ENCODE results near the gene ABCA4.
A peak's percentile ranks its signal among the peaks of the same experiment; 100 is the strongest.

Gene ABCA4

DNA sequence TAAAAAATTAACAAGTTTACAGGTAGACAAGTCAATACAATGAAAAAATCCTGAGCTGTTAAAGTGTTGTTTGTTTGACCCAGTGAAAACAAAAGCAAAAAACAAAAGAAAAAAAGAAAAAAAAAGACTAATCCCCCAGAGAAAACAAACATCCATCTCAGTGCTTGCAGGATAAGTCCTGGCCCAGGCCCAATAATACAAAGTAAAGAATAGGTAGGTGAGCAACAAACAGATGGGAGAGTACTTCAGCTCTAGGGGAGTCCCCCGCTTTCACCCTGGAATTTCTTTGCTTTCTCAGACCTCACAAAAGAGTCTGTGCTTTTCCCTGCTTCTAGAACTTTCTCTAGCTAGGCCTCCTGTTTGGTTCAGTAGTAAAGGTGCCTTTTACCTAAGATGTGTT lies 70.3 kb downstream of the ABCA4 start:
- no peak for TF ChIP-seq POLR2A (IDR thresholded peaks at IDR 0.05; ENCODE audit: low read length)
- TF ChIP-seq GATA1 (IDR thresholded peaks at IDR 0.05; ENCODE audit: low read depth, low read length), result no peak
- DNase-seq, result no peak

DNA sequence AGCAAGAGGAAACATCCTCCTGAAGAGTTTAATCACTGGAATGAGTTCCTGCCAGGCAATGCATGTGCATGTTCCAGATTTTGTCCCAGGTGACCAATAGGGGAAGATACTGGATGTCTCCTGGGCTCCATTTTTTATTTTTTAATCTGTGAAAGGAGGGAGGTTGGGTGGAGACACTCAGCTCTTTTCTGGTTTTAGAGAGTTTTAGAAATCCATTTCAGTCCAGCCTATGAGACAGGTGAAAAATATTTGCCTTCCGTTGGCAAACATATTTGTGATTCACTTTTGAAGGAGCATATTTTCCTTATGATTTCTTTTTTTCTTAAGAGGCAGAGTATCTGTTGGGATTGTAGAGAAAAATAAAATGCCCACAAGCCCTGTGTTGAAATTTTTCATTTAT lies 70.7 kb downstream of the ABCA4 start:
- no peak for DNase-seq
- TF ChIP-seq GATA1 (IDR thresholded peaks at IDR 0.05; ENCODE audit: low read depth, low read length), result no peak
- no peak for TF ChIP-seq POLR2A (IDR thresholded peaks at IDR 0.05; ENCODE audit: low read length)

DNA sequence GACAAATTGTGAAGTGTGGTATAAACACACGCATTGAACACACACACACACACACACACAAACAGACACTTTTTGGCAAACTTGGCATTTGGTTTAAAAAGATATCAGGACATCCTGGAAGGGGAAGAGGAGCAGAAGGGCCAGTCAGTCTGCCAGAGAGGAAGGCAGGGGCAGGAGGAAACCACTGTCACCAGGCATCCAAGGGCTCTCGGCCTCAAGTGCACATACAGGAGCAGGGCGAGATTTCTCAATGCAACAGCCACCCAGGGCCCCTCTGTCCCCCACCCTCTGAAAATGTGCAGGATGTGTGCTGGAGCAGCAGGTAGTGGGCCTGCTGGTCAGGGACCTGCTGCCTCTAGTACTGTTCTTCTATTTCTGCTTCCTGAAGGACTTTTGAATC lies 71.2 kb downstream of the ABCA4 start:
- TF ChIP-seq GATA1 (IDR thresholded peaks at IDR 0.05; ENCODE audit: low read depth, low read length) (no peak), POLR2A (IDR thresholded peaks at IDR 0.05; ENCODE audit: low read length) (no peak)
- DNase-seq, result no peak

DNA sequence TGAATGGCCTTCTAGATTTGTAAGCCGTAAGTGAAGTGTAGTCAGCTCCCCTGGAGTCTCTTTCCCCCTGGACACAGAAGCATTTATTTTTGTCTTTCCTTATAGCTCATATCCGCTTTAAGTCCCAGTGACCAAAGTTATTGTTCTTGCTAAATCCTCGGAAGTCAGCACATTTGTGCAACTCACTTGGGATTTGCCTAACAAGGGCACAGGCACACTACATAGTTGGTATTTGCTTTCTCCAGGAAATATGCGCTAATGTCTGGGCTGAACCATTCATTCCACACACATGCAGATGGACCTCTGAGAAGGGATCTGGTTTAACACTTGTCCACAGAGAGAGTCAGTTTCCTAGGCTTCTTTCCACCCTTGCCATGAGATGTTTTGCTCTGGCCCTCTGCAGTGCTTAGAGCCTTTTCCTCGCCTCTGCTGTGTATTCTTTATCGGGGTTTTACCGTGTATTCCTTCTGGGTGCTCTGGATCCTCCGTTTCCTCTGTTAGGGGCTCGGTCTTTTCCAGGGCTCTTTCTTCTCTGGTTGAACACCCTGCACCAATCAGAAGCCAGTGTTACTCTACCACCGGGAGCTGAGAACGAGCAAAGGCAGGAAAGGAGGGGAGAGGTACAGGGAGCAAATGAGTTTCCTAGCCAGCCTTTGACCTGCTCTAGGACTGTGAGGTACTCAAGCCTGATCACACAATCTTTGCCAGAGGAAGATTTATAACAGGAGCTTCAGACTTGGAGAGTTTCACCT lies 72.4 kb downstream of the ABCA4 start:
- no peak for TF ChIP-seq GATA1 (IDR thresholded peaks at IDR 0.05; ENCODE audit: low read depth, low read length)
- TF ChIP-seq POLR2A (IDR thresholded peaks at IDR 0.05; ENCODE audit: low read length), result no peak
- no peak for DNase-seq

DNA sequence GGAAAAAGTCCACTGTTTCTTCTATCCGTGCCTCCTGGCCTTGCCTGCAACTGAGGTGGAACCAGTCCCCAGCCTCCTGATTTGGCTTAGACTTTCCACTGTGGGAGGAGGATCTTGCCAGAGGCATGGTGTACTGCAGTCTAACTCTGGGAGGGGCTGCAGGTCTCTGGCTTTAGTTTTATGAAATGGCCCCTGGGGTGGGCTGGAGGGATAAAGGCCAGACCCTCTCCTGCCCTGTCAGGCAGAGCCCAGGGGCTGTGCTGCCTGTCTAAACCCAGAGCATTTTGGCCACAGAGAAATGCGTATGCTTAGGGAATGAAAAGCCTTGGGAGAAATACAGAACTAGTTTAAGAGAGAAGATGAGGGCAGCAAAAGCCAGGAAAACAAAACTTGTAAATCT lies 73.0 kb downstream of the ABCA4 start:
- TF ChIP-seq POLR2A (IDR thresholded peaks at IDR 0.05; ENCODE audit: low read length) (no peak), GATA1 (IDR thresholded peaks at IDR 0.05; ENCODE audit: low read depth, low read length) (no peak)
- no peak for DNase-seq

DNA sequence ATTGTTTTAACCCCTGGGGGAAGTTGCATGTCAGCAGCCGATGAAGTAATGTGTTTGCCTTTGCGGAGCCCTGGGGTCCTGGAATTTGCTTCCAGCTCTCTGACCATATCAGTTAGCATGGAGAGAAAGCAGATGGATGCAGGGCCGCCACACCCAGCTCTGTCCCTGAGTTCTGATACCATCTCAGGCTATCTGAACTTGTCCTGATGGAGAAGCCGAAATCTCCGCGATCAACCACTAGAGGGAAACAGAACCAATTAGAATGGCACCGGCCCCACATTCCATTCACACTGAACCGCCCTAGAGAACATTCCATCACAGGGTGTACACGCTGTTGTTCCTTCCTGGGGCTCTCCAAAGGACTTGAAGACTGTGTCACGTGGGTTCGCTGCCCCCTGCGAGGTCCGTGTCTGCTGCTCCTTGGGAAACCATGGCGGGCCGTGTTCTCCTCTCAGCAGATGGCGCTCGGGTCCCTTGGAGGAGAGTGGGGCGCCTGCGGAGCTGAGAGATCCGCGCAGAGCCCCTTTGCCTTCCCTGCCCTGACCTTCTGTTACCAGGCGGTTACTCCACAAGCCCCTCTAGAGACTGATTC lies 75.4 kb downstream of the ABCA4 start:
- peak; percentile 66 to 67 for DNase-seq
- no peak for TF ChIP-seq GATA1 (IDR thresholded peaks at IDR 0.05; ENCODE audit: low read depth, low read length)
- TF ChIP-seq POLR2A (IDR thresholded peaks at IDR 0.05; ENCODE audit: low read length), result no peak

DNA sequence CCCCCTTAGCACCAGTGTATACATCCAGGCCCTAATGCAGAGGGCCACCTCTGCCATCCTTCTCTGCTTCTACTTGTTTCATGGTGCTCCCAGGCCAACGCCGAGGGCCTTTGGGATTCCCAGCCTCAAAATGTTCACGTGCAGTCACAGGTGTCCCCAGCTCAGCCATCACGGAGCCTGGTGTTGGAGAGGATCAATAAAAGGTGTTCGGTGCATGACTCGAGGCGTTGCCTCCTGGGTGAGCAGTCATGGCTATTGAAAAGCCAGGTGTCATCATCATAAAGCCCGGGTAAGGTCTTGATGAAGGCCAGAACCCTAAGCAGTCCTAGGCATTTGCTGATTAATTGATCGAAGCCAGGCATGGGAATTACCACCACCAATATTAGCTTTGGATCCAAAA lies 76.1 kb downstream of the ABCA4 start:
- no peak for DNase-seq
- TF ChIP-seq POLR2A (IDR thresholded peaks at IDR 0.05; ENCODE audit: low read length), result no peak
- no peak for TF ChIP-seq GATA1 (IDR thresholded peaks at IDR 0.05; ENCODE audit: low read depth, low read length)

DNA sequence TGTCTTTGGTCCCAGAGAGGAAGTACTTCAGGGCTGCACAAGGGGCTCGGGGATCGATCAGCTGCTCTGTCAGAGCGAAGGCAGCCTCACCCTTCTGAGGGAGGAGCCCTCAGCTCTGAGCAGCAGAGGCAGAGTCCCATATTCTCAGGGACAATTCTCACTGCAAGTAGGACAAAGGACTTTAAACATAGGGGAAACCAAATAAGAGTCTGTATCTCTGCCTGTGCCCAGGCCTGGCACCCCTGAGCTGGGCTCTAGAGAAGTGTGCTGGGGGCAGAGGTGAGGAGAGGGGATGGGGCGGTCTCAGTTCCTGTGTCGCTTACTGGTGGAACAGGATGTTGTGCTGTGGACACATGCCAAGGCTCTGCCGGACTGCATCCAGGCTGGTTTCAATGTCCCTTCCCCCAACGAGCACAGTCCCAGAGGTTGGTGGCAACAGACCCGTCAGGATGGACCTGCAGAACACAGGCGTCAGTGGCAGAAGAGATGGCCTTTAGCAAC lies 76.6 kb downstream of the ABCA4 start:
- TF ChIP-seq GATA1 (IDR thresholded peaks at IDR 0.05; ENCODE audit: low read depth, low read length) (no peak), POLR2A (IDR thresholded peaks at IDR 0.05; ENCODE audit: low read length) (no peak)
- peak; percentile 52 to 57 for DNase-seq

DNA sequence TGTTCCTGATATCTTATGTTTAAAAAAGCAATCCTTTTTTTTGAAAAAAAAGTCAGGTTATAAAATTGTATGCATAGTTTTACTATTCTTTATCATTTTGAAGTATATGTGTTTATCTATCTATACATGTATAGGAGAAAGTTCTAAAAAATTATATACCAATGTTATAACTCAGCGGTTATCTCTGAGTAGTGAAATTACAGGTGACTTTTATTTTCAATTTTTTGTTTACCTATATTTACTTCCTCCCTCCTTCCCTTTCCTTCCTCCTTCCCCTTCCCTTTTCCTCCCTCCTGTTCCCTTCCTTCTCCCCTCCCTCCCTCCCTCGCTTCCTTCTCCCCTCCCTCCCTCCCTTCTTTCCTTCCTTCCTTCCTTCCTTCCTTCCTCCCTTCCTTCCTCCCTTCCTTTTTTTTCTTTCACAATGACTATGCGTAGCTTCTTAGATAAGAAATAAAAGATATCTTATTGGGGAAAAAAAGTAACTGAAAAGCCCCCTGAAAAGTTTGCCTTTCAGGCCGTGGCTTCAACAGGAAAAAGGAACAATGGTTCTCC lies 77.1 kb downstream of the ABCA4 start:
- no peak for TF ChIP-seq GATA1 (IDR thresholded peaks at IDR 0.05; ENCODE audit: low read depth, low read length)
- TF ChIP-seq POLR2A (IDR thresholded peaks at IDR 0.05; ENCODE audit: low read length), result no peak
- no peak for DNase-seq

DNA sequence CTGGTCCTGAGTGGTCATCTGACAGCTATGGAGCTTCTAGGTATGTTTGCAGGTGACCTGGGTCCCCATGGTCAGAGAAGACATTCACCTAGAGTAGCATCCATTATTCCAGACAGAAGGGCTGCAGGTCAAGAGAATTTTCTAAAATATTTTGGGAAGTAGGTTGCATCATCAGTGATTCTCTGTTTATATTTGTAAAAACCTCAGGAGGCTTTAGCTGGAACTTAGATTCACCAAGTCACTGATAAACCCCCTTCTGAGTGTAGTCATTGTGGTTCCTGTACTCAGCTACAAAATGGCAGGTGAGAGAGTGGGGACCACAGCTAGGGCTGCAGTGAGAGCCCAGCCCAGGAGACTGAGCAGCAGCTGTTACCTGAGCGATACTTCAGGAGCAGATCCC lies 78.6 kb downstream of the ABCA4 start:
- no peak for TF ChIP-seq POLR2A (IDR thresholded peaks at IDR 0.05; ENCODE audit: low read length)
- no peak for TF ChIP-seq GATA1 (IDR thresholded peaks at IDR 0.05; ENCODE audit: low read depth, low read length)
- DNase-seq, result no peak

DNA sequence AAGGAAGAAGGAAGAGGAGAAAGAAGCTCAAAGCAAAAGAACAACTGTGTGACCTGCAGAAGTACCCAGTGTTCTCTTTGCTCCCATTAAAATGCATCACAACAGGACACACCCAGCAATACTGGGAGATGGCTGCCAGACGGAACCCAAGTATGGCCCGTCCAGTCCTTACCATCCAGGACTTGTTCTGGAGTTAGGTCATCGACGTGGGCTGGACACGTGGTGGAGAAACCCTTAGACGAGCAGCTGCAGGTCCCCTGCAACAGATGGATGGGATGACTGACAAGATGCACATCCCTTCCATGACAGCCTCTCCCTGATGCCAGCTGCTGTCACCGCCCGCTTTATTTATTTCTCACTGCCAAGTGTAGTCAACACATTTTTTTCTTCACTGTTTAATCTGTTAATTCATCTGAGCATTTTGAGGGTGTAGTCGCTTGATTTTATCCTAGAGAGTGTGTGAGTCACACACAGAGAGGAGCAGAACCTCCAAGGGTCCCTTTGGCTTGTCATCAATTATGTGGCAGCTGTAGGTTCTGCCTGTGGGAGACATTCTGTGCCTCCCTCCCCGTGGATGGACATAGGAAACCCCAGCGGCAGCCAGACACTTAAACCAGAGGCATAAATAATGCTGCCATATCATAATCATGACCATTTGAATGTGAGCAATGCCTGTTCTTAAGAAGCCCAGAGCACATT lies 80.9 kb downstream of the ABCA4 start:
- peak in 1 of 2 experiments; percentile 23 for DNase-seq
- TF ChIP-seq GATA1 (IDR thresholded peaks at IDR 0.05; ENCODE audit: low read depth, low read length) (no peak), POLR2A (IDR thresholded peaks at IDR 0.05; ENCODE audit: low read length) (no peak)

DNA sequence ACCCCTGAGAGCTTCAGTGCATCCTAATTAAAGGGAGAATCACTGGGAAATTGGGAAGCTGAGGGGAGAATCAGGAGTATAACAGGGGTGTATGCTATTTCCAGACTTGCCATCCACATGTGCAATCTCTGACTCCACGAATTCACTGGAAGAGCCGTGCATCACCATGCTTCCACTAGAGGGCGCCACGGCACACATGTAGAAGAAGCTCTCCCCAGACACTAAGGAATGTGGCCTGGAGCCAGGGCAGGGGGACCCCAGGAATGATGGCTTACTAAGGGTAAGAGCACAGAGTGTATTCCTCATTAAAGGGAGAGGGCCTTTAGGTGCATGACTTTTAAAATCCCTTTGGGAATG lies 81.5 kb downstream of the ABCA4 start:
- TF ChIP-seq POLR2A (IDR thresholded peaks at IDR 0.05; ENCODE audit: low read length), result no peak
- TF ChIP-seq GATA1 (IDR thresholded peaks at IDR 0.05; ENCODE audit: low read depth, low read length), result no peak
- peak; percentile 77 to 90 for DNase-seq

DNA sequence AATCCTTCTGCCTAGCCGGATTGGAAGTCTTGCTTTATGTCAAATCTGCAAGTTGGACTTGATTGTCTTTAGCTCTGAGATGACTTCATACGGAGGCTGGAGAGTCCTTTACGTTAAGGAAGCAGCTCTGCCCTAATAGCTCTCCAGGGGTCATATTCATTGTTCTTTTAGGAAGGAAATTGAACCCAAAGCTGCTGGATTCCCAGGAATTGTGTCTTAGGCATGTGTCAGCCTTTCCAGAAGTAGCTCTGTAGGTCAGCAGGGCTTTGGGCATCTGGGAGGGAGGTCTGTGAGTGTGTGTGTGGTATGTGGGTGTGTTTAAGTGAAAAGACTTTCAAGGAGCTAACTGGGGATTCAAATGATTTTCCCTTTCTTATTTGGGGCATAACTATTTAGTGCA lies 82.4 kb downstream of the ABCA4 start:
- DNase-seq, result no peak
- TF ChIP-seq POLR2A (IDR thresholded peaks at IDR 0.05; ENCODE audit: low read length) (no peak), GATA1 (IDR thresholded peaks at IDR 0.05; ENCODE audit: low read depth, low read length) (no peak)
